Measurements from ENCODE around the gene SPACA9. TPM values are rescaled to one million over a fixed set of nuclear protein-coding genes. Genes with fewer than 3 reads are reported as not detected.

Gene SPACA9
- total and polyA plus RNA-seq, 2 of the 4 experiments (the other 2 are of a cell fraction): 0.90 to 4.9 TPM

DNA sequence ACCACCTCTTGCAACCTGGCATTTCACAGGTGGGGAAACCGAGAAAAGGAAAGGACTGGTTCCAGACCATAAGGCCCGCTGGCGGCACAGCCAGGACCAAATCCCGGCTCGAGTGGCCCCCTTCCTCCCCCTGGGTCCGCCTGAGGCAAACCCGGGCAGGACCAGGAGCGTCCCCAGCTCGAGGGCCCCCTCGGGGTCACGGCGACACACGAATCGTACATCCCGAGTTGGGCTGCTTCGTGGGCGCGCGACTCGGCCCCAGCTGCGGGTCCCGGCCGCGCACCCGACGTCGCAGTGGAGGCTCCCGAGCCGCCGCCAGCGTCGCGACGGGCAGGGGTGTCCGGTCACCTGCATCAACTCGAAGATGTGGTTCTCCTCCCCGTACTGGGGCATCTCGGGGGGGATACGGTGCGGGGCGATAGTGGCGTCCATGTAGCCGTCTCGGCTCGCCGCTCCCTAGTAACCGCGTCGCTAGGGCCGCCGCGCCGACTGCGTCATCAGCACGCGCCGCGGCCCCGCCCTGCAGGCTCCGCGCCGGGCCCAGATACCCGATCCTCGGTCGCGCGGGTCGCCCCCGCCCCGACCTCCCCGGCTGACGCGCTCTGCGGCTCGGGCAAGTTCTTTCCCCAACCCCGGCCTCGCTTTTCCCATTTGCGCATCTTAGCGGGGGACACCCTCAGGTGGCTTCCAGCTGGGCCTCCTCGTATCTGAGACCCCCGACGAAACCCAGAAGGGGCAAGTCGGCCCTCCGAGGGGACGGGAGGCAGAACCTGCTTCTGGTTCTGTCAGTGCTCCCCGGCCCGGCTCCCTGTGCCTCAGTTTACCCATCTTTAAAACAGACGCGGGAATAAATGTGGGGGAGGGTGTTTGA, 639 bp upstream of the SPACA9 start, which contains the start of gene AK8:
Gene AK8 (minus strand): TSS at position 461 of the 871 bp plus-strand sequence. CDS start 29 bp downstream, at position 432.
- peak within 1 kb of the TSS; percentile 99 for H2AFZ ChIP-seq (replicated peaks; ENCODE audit: low read length, poor library complexity)
- H3K4me1 ChIP-seq (ENCODE audit: control insufficient read depth, insufficient read depth, low read length): no peaks in the 10 kb centered on the region
- H4K91ac ChIP-seq (ENCODE audit: insufficient read depth, low read depth, low read length): peak within 1 kb of the TSS; percentile 88
- peak; percentile 66 for DNase-seq
- no peak within 1 kb of the TSS for H2BK120ac ChIP-seq (ENCODE audit: low read depth, low read length)
- CTCF ChIA-PET: no interaction called here
- no peaks in the 10 kb centered on the region for H3K9me3 ChIP-seq (ENCODE audit: control insufficient read depth, insufficient read depth, low read length)
- BruUV-seq (replicated peaks): no TSS peak
- H2BK15ac ChIP-seq (ENCODE audit: low read depth, low read length): no peak within 1 kb of the TSS
- peak within 1 kb of the TSS; percentile 93 for H2AK9ac ChIP-seq (replicated peaks; ENCODE audit: low read depth, low read length, poor library complexity)
- intact Hi-C loops (cut with micrococcal nuclease): loop anchor here (1.0 kb wide), 1 partner anchor 108 kb away; no protein-coding TSS in a partner anchor
- no peak within 1 kb of the TSS for H2BK5ac ChIP-seq (ENCODE audit: low read depth, low read length, poor library complexity, severe bottlenecking)
- in situ Hi-C loops (cut with MboI; ENCODE audit: low sequenced_read_pairs): no loop called here
- peak within 1 kb of the TSS; percentile 81 for H3K27ac ChIP-seq (ENCODE audit: insufficient read depth, low read length)
- H3K79me1 ChIP-seq (ENCODE audit: low read depth in 1 of 2, low read length in 2 of 2): no peaks in the 10 kb centered on the region
- H3K4ac ChIP-seq (ENCODE audit: low read depth, low read length): peak within 1 kb of the TSS; percentile 81
- H3K18ac ChIP-seq (ENCODE audit: low read depth, low read length): peak within 1 kb of the TSS; percentile 58
- H4K20me1 ChIP-seq (ENCODE audit: insufficient read depth, low read length): no peaks in the 10 kb centered on the region
- H3K23ac ChIP-seq (ENCODE audit: low read depth, low read length): peak within 1 kb of the TSS; percentile 75
- H3K9me1 ChIP-seq (ENCODE audit: insufficient read depth, low read length): no peaks in the 10 kb centered on the region
- H3K14ac ChIP-seq (replicated peaks; ENCODE audit: low read depth, low read length): peak within 1 kb of the TSS; percentile 90
- POLR2A ChIA-PET (ENCODE audit: unreplicated experiment): no interaction called here
- peak within 1 kb of the TSS; percentile 62; the same call in 1 of the 2 replicates for H3K56ac ChIP-seq (ENCODE audit: extremely low read depth, insufficient read depth, low read length)
- peak within 1 kb of the TSS; percentile 97 for H3K4me3 ChIP-seq (ENCODE audit: insufficient read depth, low read depth, low read length)
- H3K9ac ChIP-seq (ENCODE audit: low read depth, low read length): peak within 1 kb of the TSS; percentile 98
- no peak within 1 kb of the TSS for H2BK20ac ChIP-seq (ENCODE audit: low read depth, low read length)
- peak within 1 kb of the TSS; percentile 36; the same call in 1 of the 2 replicates for H2AK5ac ChIP-seq (ENCODE audit: low read depth, low read length)
- H3K27me3 ChIP-seq (ENCODE audit: control insufficient read depth, insufficient read depth, low read length): peaks cover 5% of the 10 kb centered on the region; the same call in 1 of the 2 replicates
- H3K4me2 ChIP-seq (ENCODE audit: low read depth, low read length): peak within 1 kb of the TSS; percentile 91
- H4K8ac ChIP-seq (ENCODE audit: low read depth in 2 of 2, low read length in 2 of 2): peak within 1 kb of the TSS; percentile 95 to 97
- WGBS, 2 experiments (ENCODE audit: extremely low coverage in 2 of 2, insufficient read length in 1 of 2): 2% methylated on average over 52 of the region's 89 CpGs; no CpG with 5 or more reads in 1 of the 2 experiments
- dilution Hi-C loops (cut with HindIII; ENCODE audit: low sequenced_read_pairs, unreplicated experiment): no loop called here
- ATAC-seq (ENCODE audit: low read depth): peak; percentile 95
- H4K5ac ChIP-seq (ENCODE audit: low read depth, low read length): peak within 1 kb of the TSS; percentile 83
- no peaks in the 10 kb centered on the region for H3K36me3 ChIP-seq (ENCODE audit: control insufficient read depth, insufficient read depth, low read length)
- TF ChIP-seq RCOR1 (IDR thresholded peaks at IDR 0.05; ENCODE audit: insufficient replicate concordance, low read length) (no peak), MAZ (IDR thresholded peaks at IDR 0.05; ENCODE audit: borderline replicate concordance, low read depth, low read length) (peak; percentile 100), CEBPB (IDR thresholded peaks at IDR 0.05; ENCODE audit: low read depth, low read length) (no peak), RAD21 (IDR thresholded peaks at IDR 0.05; ENCODE audit: low read length) (no peak), BHLHE40 (IDR thresholded peaks at IDR 0.05; ENCODE audit: low read depth, low read length) (no peak), RFX5 (IDR thresholded peaks at IDR 0.05; ENCODE audit: low read depth, low read length) (no peak), CHD1 (IDR thresholded peaks at IDR 0.05; ENCODE audit: low read depth, low read length) (no peak), ELK1 (IDR thresholded peaks at IDR 0.05; ENCODE audit: borderline replicate concordance, low read depth, low read length) (no peak), SMC3 (IDR thresholded peaks at IDR 0.05; ENCODE audit: low read depth, low read length) (no peak), POLR2A (IDR thresholded peaks at IDR 0.05; ENCODE audit: low read depth, low read length) (peak; percentile 69), MAFK (IDR thresholded peaks at IDR 0.05; ENCODE audit: low read depth, low read length) (no peak), CTCF (conservative IDR thresholded peaks at IDR 0.05; ENCODE audit: low read depth, low read length) (no peak), FOS (IDR thresholded peaks at IDR 0.05; ENCODE audit: low read depth, low read length) (no peak)
- TF ChIP-seq, protein P1, sequence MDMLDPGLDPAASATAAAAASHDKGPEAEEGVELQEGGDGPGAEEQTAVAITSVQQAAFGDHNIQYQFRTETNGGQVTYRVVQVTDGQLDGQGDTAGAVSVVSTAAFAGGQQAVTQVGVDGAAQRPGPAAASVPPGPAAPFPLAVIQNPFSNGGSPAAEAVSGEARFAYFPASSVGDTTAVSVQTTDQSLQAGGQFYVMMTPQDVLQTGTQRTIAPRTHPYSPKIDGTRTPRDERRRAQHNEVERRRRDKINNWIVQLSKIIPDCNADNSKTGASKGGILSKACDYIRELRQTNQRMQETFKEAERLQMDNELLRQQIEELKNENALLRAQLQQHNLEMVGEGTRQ (IDR thresholded peaks at IDR 0.05; ENCODE audit: low read depth, low read length): 0 out of 2 replicates have a peak, but pooled peaks have one; percentile 17
